Stomach (tissue), 9 donors: ENCODE data around the gene CD46. TPM values are rescaled to one million over a fixed set of nuclear protein-coding genes. Genes with fewer than 3 reads are reported as not detected.

Experiments
- DNase-seq, 2 donors: peaks; one replicate each; pipeline versions ENCODE4 v3.0.0 to v3.0.0-alpha.2; 2013 to 2019
- H3K27ac ChIP-seq, 5 donors: fragments of 200-600 bp in 4 of 5; sonication (generic) in 4 of 5; one replicate each; pipeline ENCODE4 v1.5.1; 2013 to 2019; ENCODE audit warnings: mild to moderate bottlenecking in 1 of 5, moderate library complexity in 1 of 5
- H3K27me3 ChIP-seq, 3 donors: fragments of 200-600 bp; sonication (generic); one replicate each; pipeline ENCODE4 v1.5.1; 2017 to 2019; ENCODE audit warnings: mixed run types in 1 of 3
- H3K36me3 ChIP-seq, 4 donors: fragments of 200-600 bp; sonication (generic); 1 replicate in 3 of 4; 2 replicates in 1 of 4; pipeline ENCODE4 v1.5.1; 2016 to 2019
- H3K4me1 ChIP-seq, 4 donors: fragments of 200-600 bp; sonication (generic); one replicate each; pipeline ENCODE4 v1.5.1; 2016 to 2019
- H3K4me3 ChIP-seq, 4 donors: fragments of 200-600 bp; sonication (generic) in 3 of 4; one replicate each; pipeline ENCODE4 v1.5.1; 2016 to 2019; ENCODE audit warnings: mild to moderate bottlenecking in 1 of 4
- H3K9me3 ChIP-seq, 4 donors: fragments of 200-600 bp; sonication (generic); one replicate each; pipeline ENCODE4 v1.5.1; 2016 to 2019
- EP300 ChIP-seq: sonication (generic); formaldehyde crosslinking; IDR thresholded peaks from one replicate; pipeline ENCODE4 v1.6.1; 2017; ENCODE audit warnings: antibody characterized with exemption
- POLR2A ChIP-seq, 4 donors: fragments of 450-650 bp; IDR thresholded peaks; one replicate each; pipeline ENCODE4 v1.6.1; 2016; ENCODE audit warnings: antibody characterized with exemption in 4 of 4, control low read depth in 2 of 4, mild to moderate bottlenecking in 1 of 4, moderate library complexity in 1 of 4
- POLR2AphosphoS5 ChIP-seq, 3 donors: sonication (generic); formaldehyde crosslinking; IDR thresholded peaks; one replicate each; pipeline ENCODE4 v1.6.1; 2016; ENCODE audit warnings: antibody characterized with exemption in 3 of 3
- WGBS, 5 donors: extraction: QIAGEN DNeasy Blood & Tissue Kit in 3 of 5; methylation state at CpG; one replicate each; pipeline versions ENCODE4 v1.1.5 to v1.1.7; 2013 to 2018; 5-methylcytosine and 5-hydroxymethylcytosine counted together
- intact Hi-C: fragments of 100-400 bp; cut with DNase I; formaldehyde crosslinking; loops from one replicate; pipeline ENCODE4 v1.15.1; 2023; ENCODE audit warnings: low total_unique reads
- polyA plus RNA-seq, 3 donors: library from polyadenylated mRNA; stranded (reverse); fragments of 200-250 nt; gene quantifications; one replicate each; pipeline ENCODE4 v1.2.3, GENCODE V29; 2013
- total RNA-seq, 5 donors: library from RNA; depleted of rRNA; stranded (reverse); fragments of >200 nt; gene quantifications; one replicate each; pipeline versions ENCODE4 v1.1.0 to v1.2.3, GENCODE V29; 2014 to 2016
- TF ChIP-seq, protein P1 (sequence below), 7 experiments: fragments of 450-650 bp in 4 of 7; fragments of 200-600 bp in 3 of 7; sonication (generic) in 3 of 7; IDR thresholded peaks; one replicate each; pipeline ENCODE4 v1.5.1; 2016 to 2019; ENCODE audit warnings: antibody characterized with exemption in 7 of 7, control low read depth in 2 of 7, mild to moderate bottlenecking in 1 of 7
- donor health status: healthy with polysubstance abuse.
- donor health status: Bipolar disorder and iron deficiency.
- donor health status: healthy.

CD46 gene
- total and polyA plus RNA-seq, 8 donors: 25.2 to 424 (median 96.5) TPM

GRCh38 chr1:207838156-207839082 is 86.6 kb downstream of the CD46 start:
- peaks cover 0 to 25% (median 3%) of the 10 kb centered on the region in 4 donors for H3K36me3 ChIP-seq

DNA sequence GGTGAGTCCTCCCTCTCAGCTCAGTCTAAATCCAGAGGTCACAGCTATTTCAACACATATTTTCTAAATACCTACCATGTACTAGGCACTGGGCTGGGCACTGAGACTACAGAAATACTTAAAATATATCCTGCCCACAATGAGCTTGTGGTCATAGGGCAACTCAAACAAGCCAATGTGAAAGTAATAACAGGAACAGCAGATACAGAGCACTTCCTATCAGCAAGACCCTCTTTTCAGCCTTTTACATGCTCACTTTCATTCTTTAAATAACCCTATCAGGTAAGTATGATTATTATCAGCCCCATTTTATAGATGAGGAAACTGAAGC is 87.2 kb downstream of the CD46 start:
- intact Hi-C loops: no loop called here
- H3K27ac ChIP-seq: peak overlapping the region; percentile 57 to 97 (median 72)
- TF ChIP-seq, protein P1, sequence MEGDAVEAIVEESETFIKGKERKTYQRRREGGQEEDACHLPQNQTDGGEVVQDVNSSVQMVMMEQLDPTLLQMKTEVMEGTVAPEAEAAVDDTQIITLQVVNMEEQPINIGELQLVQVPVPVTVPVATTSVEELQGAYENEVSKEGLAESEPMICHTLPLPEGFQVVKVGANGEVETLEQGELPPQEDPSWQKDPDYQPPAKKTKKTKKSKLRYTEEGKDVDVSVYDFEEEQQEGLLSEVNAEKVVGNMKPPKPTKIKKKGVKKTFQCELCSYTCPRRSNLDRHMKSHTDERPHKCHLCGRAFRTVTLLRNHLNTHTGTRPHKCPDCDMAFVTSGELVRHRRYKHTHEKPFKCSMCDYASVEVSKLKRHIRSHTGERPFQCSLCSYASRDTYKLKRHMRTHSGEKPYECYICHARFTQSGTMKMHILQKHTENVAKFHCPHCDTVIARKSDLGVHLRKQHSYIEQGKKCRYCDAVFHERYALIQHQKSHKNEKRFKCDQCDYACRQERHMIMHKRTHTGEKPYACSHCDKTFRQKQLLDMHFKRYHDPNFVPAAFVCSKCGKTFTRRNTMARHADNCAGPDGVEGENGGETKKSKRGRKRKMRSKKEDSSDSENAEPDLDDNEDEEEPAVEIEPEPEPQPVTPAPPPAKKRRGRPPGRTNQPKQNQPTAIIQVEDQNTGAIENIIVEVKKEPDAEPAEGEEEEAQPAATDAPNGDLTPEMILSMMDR (IDR thresholded peaks at IDR 0.05): no peak
- no peak for TF ChIP-seq EP300
- no peak for TF ChIP-seq POLR2A (IDR thresholded peaks at IDR 0.05)
- no peak for TF ChIP-seq POLR2AphosphoS5 (IDR thresholded peaks at IDR 0.05)

More at GRCh38 chr1:207838156-207839082, 86.6 kb downstream of the CD46 start:
- WGBS, 5 donors: 29 to 51% (median 36%) methylated on average over 14 to 15 of the region's 15 CpGs
- Histone ChIP-seq H3K9me3 (no peaks in the 10 kb centered on the region), H3K27ac (peak overlapping the region; percentile 57 to 97 (median 72)), H3K4me1 (peaks cover 33 to 89% (median 60%) of the 10 kb centered on the region in 4 donors), H3K27me3 (no peaks in the 10 kb centered on the region), H3K4me3 (no peak overlapping the region)
- intact Hi-C loops: no loop called here
- no peak for TF ChIP-seq POLR2A (IDR thresholded peaks at IDR 0.05)
- peak; percentile 23 to 79 (median 40) for TF ChIP-seq POLR2AphosphoS5 (IDR thresholded peaks at IDR 0.05)
- TF ChIP-seq EP300: no peak
- TF ChIP-seq, protein P1 (IDR thresholded peaks at IDR 0.05): no peak
- DNase-seq: peak; percentile 73 to 92

GRCh38 chr1:207840380-207840779 is 88.5 kb downstream of the CD46 start:
- intact Hi-C loops: no loop called here
- Histone ChIP-seq H3K4me1 (peaks cover 25 to 89% (median 64%) of the 10 kb centered on the region in 4 donors), H3K36me3 (peaks cover 0 to 30% (median 3%) of the 10 kb centered on the region in 4 donors), H3K9me3 (no peaks in the 10 kb centered on the region), H3K27ac (peak overlapping the region in 2 of 5 donors; percentile 18 to 97), H3K4me3 (no peak overlapping the region), H3K27me3 (no peaks in the 10 kb centered on the region)
- no peak for TF ChIP-seq EP300
- no peak for TF ChIP-seq POLR2AphosphoS5 (IDR thresholded peaks at IDR 0.05)
- TF ChIP-seq POLR2A (IDR thresholded peaks at IDR 0.05): no peak
- TF ChIP-seq, protein P1 (IDR thresholded peaks at IDR 0.05): no peak
- no peak for DNase-seq
- 80 to 95% (median 93%) methylated on average over 2 of the region's 2 CpGs for WGBS, 5 donors

More for the DNA sequence above, 87.2 kb downstream of the CD46 start:
- peaks cover 26 to 89% (median 61%) of the 10 kb centered on the region in 4 donors for H3K4me1 ChIP-seq
- H3K9me3 ChIP-seq: no peaks in the 10 kb centered on the region
- H3K4me3 ChIP-seq: no peak overlapping the region
- H3K36me3 ChIP-seq: peaks cover 0 to 28% (median 3%) of the 10 kb centered on the region in 4 donors
- no peaks in the 10 kb centered on the region for H3K27me3 ChIP-seq
- DNase-seq: no peak

DNA sequence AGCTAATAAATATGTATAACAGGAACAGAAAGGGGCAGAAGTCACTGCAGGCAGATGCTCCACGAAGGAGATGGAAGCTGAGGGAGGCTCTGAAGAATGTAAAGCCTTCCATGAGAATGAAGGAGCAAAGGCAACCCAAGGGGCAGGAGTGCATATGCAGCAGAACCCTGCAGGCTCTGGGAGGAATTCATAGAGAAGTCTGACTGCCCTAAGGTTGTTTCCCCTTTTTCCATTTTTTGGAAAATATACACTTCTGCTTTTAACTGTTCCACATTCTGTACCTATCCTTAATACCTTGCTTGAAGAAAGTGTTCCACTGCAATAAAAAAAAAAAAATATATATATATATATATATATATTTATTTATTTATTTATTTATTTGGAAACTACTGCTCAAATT is 89.4 kb downstream of the CD46 start:
- Histone ChIP-seq H3K4me3 (no peak overlapping the region), H3K27ac (no peak overlapping the region), H3K9me3 (no peaks in the 10 kb centered on the region), H3K4me1 (peaks cover 30 to 89% (median 61%) of the 10 kb centered on the region in 4 donors), H3K36me3 (peaks cover 0 to 26% (median 3%) of the 10 kb centered on the region in 4 donors), H3K27me3 (no peaks in the 10 kb centered on the region)
- DNase-seq: no peak
- intact Hi-C loops: no loop called here
- 65 to 80% (median 72%) methylated on average over 1 of the region's 1 CpG for WGBS, 5 donors
- TF ChIP-seq POLR2A (IDR thresholded peaks at IDR 0.05) (no peak), EP300 (no peak), POLR2AphosphoS5 (IDR thresholded peaks at IDR 0.05) (no peak)
- TF ChIP-seq, protein P1 (IDR thresholded peaks at IDR 0.05): no peak
